Hepatocyte (in vitro differentiated cells): ENCODE measurements around the gene STK10. TPM values are rescaled to one million over a fixed set of nuclear protein-coding genes. Genes with fewer than 3 reads are reported as not detected.

Experiments used
- DNase-seq: peaks from one replicate; pipeline ENCODE4 v3.0.0-alpha.2; 2016; ENCODE audit warnings: low spot score
- H2AFZ ChIP-seq: fragments of 200-600 bp; sonication (generic); 2 replicates; pipeline ENCODE4 v1.6.0; 2016; ENCODE audit warnings: antibody characterized with exemption, mild to moderate bottlenecking
- H3K27ac ChIP-seq: fragments of 200-600 bp; sonication (generic); 2 replicates; pipeline ENCODE4 v1.5.1; 2016; ENCODE audit warnings: mild to moderate bottlenecking
- H3K27me3 ChIP-seq: fragments of 200-600 bp; sonication (generic); 2 replicates; pipeline ENCODE4 v1.6.1; 2016
- H3K36me3 ChIP-seq: fragments of 200-600 bp; sonication (generic); replicated peaks from 2 replicates; pipeline ENCODE4 v1.5.1; 2016; ENCODE audit warnings: low read depth; ENCODE audit not compliant: insufficient read depth
- H3K4me1 ChIP-seq: fragments of 200-600 bp; sonication (generic); 2 replicates; pipeline ENCODE4 v1.5.1; 2016; ENCODE audit warnings: mild to moderate bottlenecking, moderate library complexity; ENCODE audit not compliant: insufficient read depth
- H3K4me2 ChIP-seq: fragments of 200-600 bp; sonication (generic); 2 replicates; pipeline ENCODE4 v1.6.0; 2016
- H3K4me3 ChIP-seq: fragments of 200-600 bp; sonication (generic); 2 replicates; pipeline ENCODE4 v1.5.1; 2016; ENCODE audit warnings: mild to moderate bottlenecking
- H3K79me2 ChIP-seq: fragments of 200-600 bp; sonication (generic); 2 replicates; pipeline ENCODE4 v1.6.0; 2017; ENCODE audit warnings: mild to moderate bottlenecking
- H3K9me2 ChIP-seq: fragments of 200-600 bp; sonication (generic); replicated peaks from 2 replicates; pipeline ENCODE4 v1.6.0; 2017; ENCODE audit warnings: mild to moderate bottlenecking; ENCODE audit not compliant: insufficient read depth
- H3K9me3 ChIP-seq: fragments of 200-600 bp; sonication (generic); 2 replicates; pipeline ENCODE4 v1.5.1; 2016; ENCODE audit warnings: low read depth, mild to moderate bottlenecking
- H4K20me1 ChIP-seq: fragments of 200-600 bp; sonication (generic); 2 replicates; pipeline ENCODE4 v1.6.0; 2016; ENCODE audit warnings: mild to moderate bottlenecking; ENCODE audit not compliant: insufficient read depth, poor library complexity, severe bottlenecking
- CTCF ChIP-seq: fragments of 200-600 bp; sonication (generic); IDR thresholded peaks from 2 replicates; pipeline ENCODE4 v1.5.1; 2016; ENCODE audit warnings: antibody characterized with exemption, mild to moderate bottlenecking; ENCODE audit not compliant: poor library complexity
- EZH2 ChIP-seq: fragments of 200-600 bp; sonication (generic); IDR thresholded peaks from 2 replicates; pipeline ENCODE4 v1.6.1; 2016; ENCODE audit warnings: antibody characterized with exemption, mild to moderate bottlenecking, borderline replicate concordance
- EZH2phosphoT487 ChIP-seq: fragments of 200-600 bp; sonication (generic); IDR thresholded peaks from one replicate; pipeline ENCODE4 v1.6.1; 2018; ENCODE audit warnings: antibody characterized with exemption, mild to moderate bottlenecking, low read depth, moderate library complexity; ENCODE audit not compliant: unreplicated experiment, severe bottlenecking
- WGBS: methylation state at CpG from one replicate; pipeline ENCODE4 v1.1.6; 2016; ENCODE audit warnings: low lambda C conversion rate; ENCODE audit errors: missing lambda C conversion rate; 5-methylcytosine and 5-hydroxymethylcytosine counted together
- polyA plus RNA-seq: library from polyadenylated mRNA; unstranded; fragments of >200 nt; fragmentation: Nextera tagmentation; extraction: Ambion mirVana; gene quantifications from 2 replicates; pipeline ENCODE4 v1.2.1, GENCODE V29; 2016
- total RNA-seq: library from RNA; depleted of rRNA; stranded (reverse); fragments of >200 nt; gene quantifications from 2 replicates; pipeline ENCODE4 v1.2.3, GENCODE V29; 2014

The STK10 gene
- total and polyA plus RNA-seq, 2 experiments from 2014 or later: 11.3 to 19.3 TPM

DNA sequence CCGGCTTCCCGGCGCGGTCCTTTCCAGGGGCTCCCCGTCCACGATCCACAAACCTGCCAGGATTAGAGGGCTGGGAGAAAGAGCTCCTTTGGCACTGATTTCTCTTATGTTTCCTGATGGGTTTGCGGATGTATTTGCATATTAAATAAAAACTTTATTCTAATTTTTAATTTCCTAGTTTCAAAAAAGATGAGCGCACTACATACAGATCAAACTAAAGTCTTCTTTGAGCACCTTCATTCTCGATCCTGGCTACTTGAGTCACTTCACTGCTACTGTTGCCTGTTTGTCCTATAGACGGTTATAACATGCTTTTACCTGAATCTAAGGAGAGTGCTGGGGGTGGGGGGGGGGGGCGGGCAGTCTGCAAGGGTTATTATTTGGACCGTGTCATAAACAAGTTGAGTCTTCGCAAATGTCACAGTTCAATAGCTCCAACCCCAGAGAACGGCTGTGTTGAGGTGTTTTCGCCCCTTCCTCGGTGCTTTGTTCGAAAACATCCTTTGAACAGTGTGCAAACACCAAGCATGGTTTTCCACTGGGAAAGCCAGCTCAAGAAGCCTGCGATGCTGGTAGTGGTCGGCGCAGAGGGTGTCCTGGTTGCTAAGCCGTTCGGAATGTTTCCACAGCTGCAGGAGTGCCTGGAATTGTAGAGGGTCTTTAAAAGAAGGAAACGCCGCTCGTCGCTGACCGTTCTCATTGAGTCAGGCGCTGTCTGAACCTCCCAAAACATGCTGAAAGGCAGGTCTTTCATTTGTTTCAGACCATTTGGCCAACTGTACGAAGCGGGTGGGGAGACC is 1.1 kb upstream of the STK10 start:
- Histone ChIP-seq H3K27me3 (no peaks in the 10 kb centered on the region), H3K36me3 (no peaks in the 10 kb centered on the region), H2AFZ (peak overlapping the region; percentile 43), H3K9me2 (no peaks in the 10 kb centered on the region), H3K4me1 (peaks cover 6% of the 10 kb centered on the region), H3K9me3 (no peaks in the 10 kb centered on the region), H3K4me3 (peak overlapping the region; percentile 88), H3K4me2 (peak overlapping the region; percentile 97), H4K20me1 (no peaks in the 10 kb centered on the region), H3K27ac (no peak overlapping the region), H3K79me2 (peaks cover 24% of the 10 kb centered on the region)
- DNase-seq: no peak
- TF ChIP-seq EZH2 (no peak), CTCF (no peak), EZH2phosphoT487 (no peak)
- 11% methylated on average over 30 of the region's 30 CpGs for WGBS

DNA sequence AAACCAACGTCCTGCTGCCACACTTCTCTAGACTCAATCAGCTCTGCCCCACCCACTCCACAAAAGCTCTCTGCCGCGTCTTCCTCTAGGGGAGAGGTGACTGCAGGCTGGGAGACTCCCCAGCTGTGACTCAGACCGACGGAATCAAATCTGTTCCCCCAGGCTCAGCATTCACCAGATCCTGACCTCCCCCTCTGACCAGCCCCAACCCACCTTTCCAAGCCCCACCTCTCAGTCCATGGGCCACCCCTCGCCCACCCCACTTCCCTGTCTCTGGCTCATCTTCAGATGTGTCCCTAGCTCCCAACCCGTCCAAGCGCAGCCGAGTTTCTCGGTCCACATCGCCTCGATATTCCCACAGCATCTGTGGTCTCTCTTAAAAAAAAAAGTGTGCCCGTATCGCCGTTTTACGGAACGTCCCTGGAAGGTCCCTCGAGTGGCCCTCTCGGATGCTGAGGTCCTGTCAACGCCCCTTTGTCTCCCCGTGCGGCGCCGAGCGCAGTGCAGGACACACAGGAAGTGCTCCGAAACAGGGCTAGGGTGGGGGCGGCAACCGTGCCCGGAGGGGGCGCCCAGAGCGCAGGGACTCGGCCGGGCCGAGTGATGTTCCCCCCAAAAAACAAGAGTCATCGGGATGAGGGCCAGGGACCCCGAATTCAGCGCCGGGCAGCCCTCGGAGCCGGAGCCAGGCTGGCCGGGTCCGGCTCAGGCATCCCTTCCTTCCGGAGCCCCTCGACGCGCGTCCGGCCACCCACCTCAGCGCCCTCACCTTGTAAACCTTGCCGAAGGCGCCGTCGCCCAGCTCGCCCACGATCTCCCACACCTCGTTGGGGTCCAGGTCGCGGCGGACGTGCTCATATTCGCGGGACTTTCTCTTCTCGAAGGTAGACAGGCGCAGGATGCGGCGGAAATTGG is 649 bp downstream of the STK10 start:
- TF ChIP-seq EZH2phosphoT487: no peak
- no peak for TF ChIP-seq CTCF
- TF ChIP-seq EZH2: no peak
- peaks cover 32% of the 10 kb centered on the region for H3K79me2 ChIP-seq
- H3K27me3 ChIP-seq: no peaks in the 10 kb centered on the region
- H3K27ac ChIP-seq: peak overlapping the region; percentile 83
- H3K36me3 ChIP-seq: no peaks in the 10 kb centered on the region
- H3K4me2 ChIP-seq: peak overlapping the region; percentile 97
- peak overlapping the region; percentile 79 for H2AFZ ChIP-seq
- H3K9me2 ChIP-seq: no peaks in the 10 kb centered on the region
- H3K9me3 ChIP-seq: no peaks in the 10 kb centered on the region
- H3K4me3 ChIP-seq: peak overlapping the region; percentile 88
- DNase-seq: peak; percentile 82
- H3K4me1 ChIP-seq: peaks cover 6% of the 10 kb centered on the region
- WGBS: under 1% methylated on average over 55 of the region's 66 CpGs
- no peaks in the 10 kb centered on the region for H4K20me1 ChIP-seq

DNA sequence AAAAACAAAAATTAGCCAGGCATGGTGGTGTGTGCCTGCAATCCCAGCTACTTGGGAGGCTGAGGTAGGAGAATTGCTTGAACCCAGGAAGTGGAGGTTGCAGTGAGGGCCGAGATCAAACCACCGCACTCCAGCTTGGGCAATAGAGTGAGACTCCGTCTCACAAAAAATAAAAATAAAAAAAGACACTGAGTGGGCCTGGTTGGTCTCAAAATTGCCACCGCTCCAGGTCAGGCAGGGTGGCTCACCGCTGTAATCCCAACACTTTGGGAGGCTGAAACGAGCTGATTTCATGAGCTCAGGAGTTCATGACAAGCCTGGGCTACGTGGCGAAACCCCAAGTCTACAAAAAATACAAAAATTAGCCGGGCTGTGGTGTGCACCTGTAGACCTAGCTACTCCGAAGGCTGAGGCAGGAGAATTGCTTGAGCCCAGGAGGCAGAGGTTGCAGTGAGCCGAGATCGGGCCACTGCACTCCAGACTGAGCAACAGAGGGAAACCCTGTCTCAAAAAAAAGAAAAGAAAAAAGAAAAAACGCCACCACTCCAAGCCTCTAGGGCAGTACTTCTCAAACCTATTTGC is 1.8 kb downstream of the STK10 start:
- Histone ChIP-seq H3K27me3 (no peaks in the 10 kb centered on the region), H3K4me2 (peak overlapping the region; percentile 97), H3K79me2 (peaks cover 38% of the 10 kb centered on the region), H3K9me3 (no peaks in the 10 kb centered on the region), H2AFZ (no peak overlapping the region), H3K36me3 (no peaks in the 10 kb centered on the region), H3K27ac (no peak overlapping the region), H4K20me1 (no peaks in the 10 kb centered on the region), H3K4me1 (peaks cover 6% of the 10 kb centered on the region), H3K4me3 (no peak overlapping the region), H3K9me2 (no peaks in the 10 kb centered on the region)
- no peak for TF ChIP-seq CTCF
- 93% methylated on average over 13 of the region's 13 CpGs for WGBS
- no peak for DNase-seq
